ENCODE results near the gene OAF. TPM values are rescaled to one million over a fixed set of nuclear protein-coding genes. Genes with fewer than 3 reads are reported as not detected.

The OAF gene
- total and polyA plus RNA-seq, 2 of the 8 experiments (the other 6 are each of a cell fraction or from before 2014, with no cell fraction given): 1.3 to 1.5 TPM

DNA sequence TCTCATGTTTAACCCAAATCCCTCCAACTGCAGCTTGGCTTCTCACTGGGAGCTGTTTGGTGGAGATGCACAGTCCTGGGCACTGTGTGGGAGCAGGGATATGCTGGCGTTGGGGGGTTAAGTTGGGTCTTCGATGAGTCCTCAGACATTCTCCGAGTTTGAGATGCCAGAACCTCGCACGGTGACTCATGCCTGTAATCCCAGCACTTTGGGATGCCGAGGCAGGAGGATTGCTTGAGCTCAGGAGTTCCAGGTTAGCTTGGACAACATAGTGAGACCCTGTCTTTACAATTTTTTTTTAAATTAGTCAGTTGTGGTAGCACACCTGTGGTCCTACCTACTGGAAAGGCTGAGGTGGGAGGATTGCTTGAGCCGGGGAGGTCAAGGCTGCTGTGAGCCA, 49.8 kb downstream of the OAF start:
- Histone ChIP-seq H4K5ac (ENCODE audit: insufficient read length, low read depth, low read length) (no peak overlapping the region), H3K23ac (ENCODE audit: insufficient read length) (no peak overlapping the region), H2BK5ac (ENCODE audit: low read depth, low read length) (no peak overlapping the region), H4K20me1 (replicated peaks in 1 of 2; ENCODE audit: control insufficient read depth in 1 of 2, insufficient read depth in 2 of 2, low read length in 2 of 2) (no peaks in the 10 kb centered on the region), H3K79me2 (ENCODE audit: control insufficient read depth in 1 of 2, insufficient read depth in 2 of 2, low read length in 2 of 2) (no peaks in the 10 kb centered on the region), H2BK12ac (ENCODE audit: low read depth, low read length) (no peak overlapping the region), H3K79me1 (ENCODE audit: low read depth, low read length) (no peaks in the 10 kb centered on the region; the same call in 1 of the 2 replicates), H3K4ac (replicated peaks; ENCODE audit: insufficient read length, low read depth, low read length) (no peak overlapping the region), H2BK120ac (replicated peaks; ENCODE audit: low read depth, low read length) (no peak overlapping the region), H3K14ac (ENCODE audit: insufficient read length) (no peak overlapping the region), H3K23me2 (ENCODE audit: low read depth, low read length) (no peaks in the 10 kb centered on the region; the same call in 1 of the 2 replicates), H3K56ac (replicated peaks; ENCODE audit: insufficient read length, low read depth, low read length) (no peak overlapping the region), H3K36me3 (ENCODE audit: control insufficient read depth in 2 of 4, insufficient read depth in 4 of 4, low read length in 3 of 4) (no peaks in the 10 kb centered on the region), H3K27me3 (replicated peaks in 1 of 4; ENCODE audit: control insufficient read depth in 3 of 4, extremely low read depth in 1 of 4, insufficient read depth in 3 of 4, low read length in 3 of 4) (peaks cover 0 to 6% (median 3%) of the 10 kb centered on the region in 4 experiments; a peak in 4 of 7 replicates), H3K9ac (replicated peaks in 1 of 4; ENCODE audit: extremely low read depth in 1 of 4, low read depth in 3 of 4, low read length in 3 of 4) (no peak overlapping the region), H3K27ac (ENCODE audit: low read depth, low read length) (no peak overlapping the region), H2AFZ (ENCODE audit: low read length) (no peak overlapping the region), H2AK5ac (ENCODE audit: low read depth, low read length) (no peak overlapping the region), H2BK15ac (ENCODE audit: low read length) (0 out of 2 replicates have a peak overlapping the region, but pooled peaks have one; percentile 47), H3K4me2 (ENCODE audit: insufficient read depth in 1 of 2, low read depth in 2 of 2, low read length in 2 of 2) (no peak overlapping the region), H3K4me1 (replicated peaks in 1 of 4; ENCODE audit: control insufficient read depth in 3 of 4, insufficient read depth in 4 of 4, low read length in 3 of 4) (peaks cover 6 to 18% (median 10%) of the 10 kb centered on the region in 4 experiments), H4K8ac (ENCODE audit: extremely low read depth, insufficient read depth, low read length) (no peak overlapping the region), H3K4me3 (ENCODE audit: extremely low read depth in 1 of 4, insufficient read depth in 2 of 4, low read depth in 3 of 4, low read length in 4 of 4) (no peak overlapping the region), H3K18ac (ENCODE audit: extremely low read depth, low read length) (no peak overlapping the region), H2BK20ac (ENCODE audit: low read length) (0 out of 2 replicates have a peak overlapping the region, but pooled peaks have one; percentile 51), H3K9me3 (ENCODE audit: insufficient read depth in 2 of 2, low read depth in 1 of 2, low read length in 1 of 2) (no peaks in the 10 kb centered on the region), H4K91ac (replicated peaks; ENCODE audit: insufficient read length, low read length) (no peak overlapping the region)
- ChIA-PET CTCF (ENCODE audit: partially characterized antibody) (interaction anchor here (0.6 to 41.2 kb wide), 6 partner anchors 13 to 145 kb away, joined by 3 to 1412 read pairs (median 6); no protein-coding TSS in a partner anchor), POLR2A (ENCODE audit: partially characterized antibody) (interaction anchor here (0.7 to 1.4 kb wide), 2 partner anchors 24 to 41 kb away, joined by 3 to 5 read pairs; no protein-coding TSS in a partner anchor)
- WGBS, 2 experiments (ENCODE audit: extremely low coverage in 1 of 2, insufficient coverage in 1 of 2, insufficient read length in 1 of 2, insufficient replicate concordance in 2 of 2, low coverage in 1 of 2, low lambda C conversion rate in 2 of 2, missing lambda C conversion rate in 1 of 2): 90% methylated on average over 7 of the region's 7 CpGs; no CpG with 5 or more reads in 1 of the 2 experiments
- FAIRE-seq: no peak
- DNase-seq (ENCODE audit: low read depth in 1 of 2, low spot score in 2 of 2): no peak
- no peak for TF ChIP-seq CHD2 (IDR thresholded peaks at IDR 0.05; ENCODE audit: low read length)
- no peak for TF ChIP-seq CEBPB (IDR thresholded peaks at IDR 0.05; ENCODE audit: low read depth, low read length)
- no peak for TF ChIP-seq BACH1 (IDR thresholded peaks at IDR 0.05; ENCODE audit: low read length)

All from H1 (cell line).